IPS DF 4.7 (cell line): ENCODE data around the gene RPN2.

Experiments used
- DNase-seq: peaks from one replicate; pipeline ENCODE4 v3.0.0-alpha.2; 2013; ENCODE audit warnings: low spot score; ENCODE audit errors: extremely low read depth

Gene RPN2

GRCh38 chr20:37240337-37241067, 61.4 kb downstream of the RPN2 start:
- DNase-seq = no peak

DNA sequence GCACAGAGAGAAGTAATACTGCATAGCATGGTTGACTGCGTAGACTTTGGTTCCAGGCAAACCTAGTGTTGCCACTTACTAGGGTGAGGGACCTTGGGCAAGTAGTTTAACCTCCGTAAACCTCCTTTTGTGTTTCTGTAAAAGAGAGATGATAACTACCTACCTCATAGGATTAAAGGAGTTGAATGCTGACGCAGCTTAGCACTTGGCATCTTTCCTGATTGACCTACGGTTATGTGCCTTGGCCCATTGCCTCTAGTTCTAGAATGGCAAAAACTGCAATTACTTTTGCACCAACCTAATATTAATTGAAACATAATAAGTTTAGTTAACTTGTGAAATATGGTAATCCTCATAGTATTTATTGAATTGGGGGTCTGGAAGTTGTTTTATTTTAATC, 63.4 kb downstream of the RPN2 start:
- DNase-seq = no peak

GRCh38 chr20:37243076-37243936, 64.2 kb downstream of the RPN2 start:
- DNase-seq = no peak

DNA sequence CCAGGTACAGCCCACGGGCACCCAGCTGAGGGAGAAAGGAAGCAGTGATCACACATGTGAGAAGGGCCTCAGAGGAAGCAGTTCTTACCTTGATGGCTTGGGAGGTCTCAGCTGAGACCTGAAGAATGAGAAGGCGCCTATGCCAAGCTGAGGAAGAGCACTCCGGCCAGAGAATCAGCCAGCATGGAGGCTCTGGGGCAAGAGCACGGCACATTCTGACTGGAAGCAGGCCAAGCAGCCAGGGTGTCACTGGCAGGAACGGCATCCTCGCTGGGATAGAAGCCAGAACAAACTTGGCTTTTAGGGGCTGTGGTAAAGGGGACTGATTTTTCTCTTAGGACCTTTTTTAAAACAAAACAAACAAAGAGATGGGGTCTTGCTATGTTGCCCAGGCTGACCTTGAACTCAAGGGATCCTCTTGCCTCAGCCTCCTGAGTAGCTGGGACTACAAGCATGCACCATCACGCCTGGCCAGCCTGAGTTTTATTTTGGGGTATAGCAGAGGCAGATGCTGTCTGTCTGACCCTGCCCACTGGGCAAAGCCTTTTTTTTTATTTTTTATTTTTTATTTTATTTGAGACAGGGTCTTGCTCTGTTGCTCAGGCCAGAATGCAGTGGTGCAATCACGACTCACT, 64.9 kb downstream of the RPN2 start:
- no peak for DNase-seq

GRCh38 chr20:37244572-37244957, 65.4 kb downstream of the RPN2 start:
- no peak for DNase-seq

DNA sequence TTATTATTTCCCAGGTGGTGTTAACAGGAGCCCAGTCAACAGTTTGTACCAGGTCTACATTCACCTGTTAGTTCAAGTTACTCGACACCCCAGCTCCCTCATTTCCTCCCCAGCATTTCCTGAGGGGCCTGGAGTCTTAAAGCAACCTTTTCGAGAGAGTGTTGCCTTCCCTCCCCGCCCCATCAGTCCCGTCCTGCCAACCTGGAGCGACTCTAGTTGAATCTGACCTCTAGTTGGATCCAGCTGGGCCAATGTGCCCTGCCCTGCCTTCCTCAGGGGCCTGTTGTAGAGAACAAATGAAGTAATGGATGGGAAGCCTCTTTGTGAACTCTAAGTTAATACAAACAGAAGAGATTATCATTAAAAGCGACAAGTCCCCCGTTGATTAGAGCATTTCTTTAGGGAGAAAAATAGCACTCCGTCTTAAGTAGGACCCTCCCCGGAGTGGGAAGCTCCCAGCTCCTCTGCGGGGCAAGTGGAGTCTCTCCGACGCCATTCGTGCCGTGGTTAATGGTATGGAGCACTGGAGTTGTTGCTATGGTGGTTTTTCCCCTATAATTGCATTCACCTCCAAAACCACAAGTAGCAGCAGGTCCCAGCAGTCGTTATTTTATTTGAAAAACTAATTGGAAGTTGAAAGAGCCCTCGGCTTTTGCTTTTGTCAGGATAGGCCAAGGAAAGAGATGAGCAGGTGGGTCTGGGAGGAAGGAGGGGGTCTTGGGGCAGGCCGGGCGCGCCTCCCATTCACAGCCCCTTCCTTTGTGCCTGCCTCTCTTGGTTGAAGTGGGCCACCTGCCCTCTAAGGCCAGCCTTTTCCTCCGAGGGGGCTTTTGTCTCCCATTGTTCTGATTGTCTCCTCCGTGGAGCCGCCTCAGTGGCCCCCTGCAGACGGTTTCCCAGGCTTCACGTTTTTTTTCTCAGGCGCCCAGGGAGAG, 66.4 kb downstream of the RPN2 start:
- no peak for DNase-seq

- DNase-seq = no peak
These were observed 67.6 kb downstream of the RPN2 start for GRCh38 chr20:37246736-37247135.

DNA sequence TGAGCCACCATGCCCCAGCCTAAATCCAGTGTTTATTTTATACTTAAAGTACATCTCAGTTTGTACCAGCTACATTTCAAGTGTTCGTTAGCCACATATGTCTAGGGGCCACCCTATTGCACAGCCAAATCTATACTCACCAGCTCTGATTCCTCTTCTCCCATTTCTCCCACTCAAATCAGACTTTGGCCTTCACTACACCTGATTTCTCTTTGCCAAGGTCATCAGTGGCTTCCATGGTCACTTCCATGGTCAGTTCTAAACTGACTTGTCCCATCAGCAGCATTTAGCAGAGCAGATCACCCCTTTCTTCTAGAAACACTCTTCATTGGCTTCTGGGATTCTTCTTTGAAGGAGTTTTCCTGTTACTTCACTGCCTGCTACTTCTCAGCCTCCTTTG, 68.4 kb downstream of the RPN2 start:
- DNase-seq = no peak

GRCh38 chr20:37249304-37249703, 70.2 kb downstream of the RPN2 start:
- DNase-seq = no peak

DNA sequence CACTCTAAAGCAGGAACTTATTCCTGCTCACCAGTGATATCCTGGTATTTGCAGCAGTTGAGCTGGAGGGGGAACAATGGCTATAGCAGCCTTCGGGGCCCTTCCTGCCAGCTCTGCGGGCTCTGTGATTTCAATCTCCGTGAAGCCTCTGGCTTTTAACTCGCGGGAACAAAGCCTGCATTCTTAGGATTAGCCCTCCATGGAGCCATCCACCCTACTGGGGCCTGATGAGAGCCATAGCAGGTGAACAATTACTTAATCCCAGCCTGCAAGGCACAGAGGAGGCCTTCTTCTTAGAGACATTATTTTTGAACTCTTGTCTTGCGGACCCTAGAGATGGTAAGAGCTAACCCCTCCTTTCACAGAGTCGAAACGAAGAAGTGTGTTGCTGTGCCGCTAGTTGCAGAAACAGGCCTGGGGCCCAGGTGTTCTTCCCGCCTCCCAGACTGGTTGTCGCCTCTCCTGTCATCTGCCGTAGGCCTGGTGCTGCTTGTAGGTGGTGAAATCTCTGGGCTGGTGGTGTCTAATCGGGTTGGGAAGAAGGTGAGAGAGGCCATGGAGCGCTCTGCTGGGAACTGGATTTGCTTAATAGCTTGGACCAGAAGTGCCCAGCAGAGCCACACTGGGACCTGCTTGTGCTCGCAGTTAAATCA, 72.8 kb downstream of the RPN2 start:
- no peak for DNase-seq

GRCh38 chr20:37253087-37253486, 74.0 kb downstream of the RPN2 start:
- DNase-seq = no peak

- no peak for DNase-seq
These were observed 75.2 kb downstream of the RPN2 start for GRCh38 chr20:37254114-37254878.

DNA sequence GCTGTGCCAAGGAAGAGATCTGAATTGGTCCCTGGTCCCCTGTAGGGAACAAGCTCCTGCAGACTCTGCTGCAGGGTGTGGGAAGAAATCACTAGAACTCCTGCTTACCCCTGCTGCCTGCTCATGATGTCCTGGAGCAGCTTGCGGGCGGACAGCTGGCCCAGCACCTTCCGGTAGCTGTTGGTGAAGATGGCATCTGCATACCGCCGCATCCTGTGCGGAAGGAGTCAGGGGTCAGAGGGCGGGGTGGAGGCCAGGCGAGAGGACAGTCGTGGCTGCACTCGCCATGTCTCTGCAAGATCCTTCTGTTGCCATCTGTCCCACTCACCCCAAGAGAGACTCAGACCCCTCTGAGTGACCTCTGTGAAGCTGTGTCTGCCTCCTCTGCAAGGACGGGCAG, 77.2 kb downstream of the RPN2 start:
- no peak for DNase-seq

DNA sequence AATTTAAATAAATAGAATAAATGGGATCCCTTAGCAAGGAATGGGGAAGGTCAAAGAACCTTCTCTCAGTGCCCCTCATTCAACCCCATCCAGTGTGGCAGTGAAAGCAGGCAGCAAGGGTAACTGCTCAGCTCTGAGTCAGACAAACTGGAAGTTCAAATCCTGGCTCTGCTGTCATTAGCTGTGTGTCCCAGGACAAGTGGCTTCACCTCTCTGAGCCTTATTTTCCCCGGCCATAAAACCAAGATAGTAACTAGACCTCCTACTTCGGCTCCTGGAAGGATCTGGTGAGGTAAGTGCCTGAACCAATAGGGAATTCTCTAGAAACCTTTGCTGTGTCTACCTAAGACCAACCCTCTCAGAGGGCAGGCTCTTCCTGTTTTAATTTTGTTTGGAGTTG, 78.4 kb downstream of the RPN2 start:
- no peak for DNase-seq

- DNase-seq = no peak
These were observed 78.9 kb downstream of the RPN2 start for GRCh38 chr20:37257988-37258387.

- DNase-seq = no peak
These were observed 79.9 kb downstream of the RPN2 start for GRCh38 chr20:37259031-37259430.

GRCh38 chr20:37259865-37260264, 80.7 kb downstream of the RPN2 start:
- no peak for DNase-seq

DNA sequence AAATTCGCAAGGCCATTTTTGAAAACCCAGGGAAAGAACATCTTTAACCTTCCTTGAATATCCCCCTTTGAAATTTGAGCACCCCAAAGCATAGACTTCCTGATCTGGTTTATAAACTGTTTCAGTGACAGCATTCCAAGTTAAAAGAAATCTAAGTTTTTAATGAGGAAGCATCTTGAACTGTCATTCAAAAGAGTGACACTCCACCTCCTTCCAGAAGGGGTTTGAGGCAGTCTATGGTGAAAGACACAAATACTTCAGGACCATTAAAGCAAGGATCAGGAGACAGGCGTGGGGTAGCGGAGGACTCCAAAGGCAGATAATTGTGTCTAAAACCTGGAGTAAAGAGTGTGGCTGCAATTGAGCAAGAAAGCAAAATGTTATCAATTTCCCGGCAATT, 81.8 kb downstream of the RPN2 start:
- DNase-seq = no peak

GRCh38 chr20:37261714-37262113, 82.6 kb downstream of the RPN2 start, which contains the start of gene GHRH:
Gene GHRH (minus strand): TSS chr20:37261814. CDS start chr20:37256889, 4,925 bp downstream.
- DNase-seq = no peak

DNA sequence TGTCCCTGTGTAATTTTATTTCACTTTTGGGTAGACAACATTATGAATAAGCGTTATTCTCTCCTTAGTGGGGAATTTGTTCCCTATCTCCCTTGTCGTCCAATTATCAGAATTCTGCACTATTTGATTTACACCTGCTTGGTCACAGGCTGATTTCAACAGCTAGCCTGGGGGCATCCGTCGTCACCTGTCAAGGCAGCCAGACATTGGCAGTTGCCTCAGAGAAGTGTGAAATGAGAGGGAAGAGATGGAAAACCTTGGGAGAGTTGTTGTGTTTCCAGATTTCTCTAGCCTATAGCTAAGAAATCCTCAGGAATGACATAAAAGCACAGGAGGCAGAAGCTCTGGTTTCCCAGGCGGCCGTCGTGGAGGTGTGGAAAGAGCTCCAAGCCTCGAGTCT, 83.4 kb downstream of the RPN2 start:
- DNase-seq = no peak
